Activated CD4-positive, CD25-positive, alpha-beta regulatory T cell treated with anti-CD3 and anti-CD28 coated beads, Interleukin-2, amount 50 U/mL, for 72 hours (primary cell): Measurements from ENCODE around the gene SLC35A2.

Experiments used
- DNase-seq: peaks from one replicate; pipeline ENCODE4 v3.0.0; 2021

SLC35A2 gene

GRCh38 chrX:48911412-48912182 lies at the start of gene SLC35A2:
TSS of gene SLC35A2 (minus strand) at chrX:48911646. CDS start at chrX:48911636, 10 bp downstream.
- peak; percentile 87 for DNase-seq

- DNase-seq = no peak
Measured at GRCh38 chrX:48960291-48960690, 48.8 kb upstream of the SLC35A2 start.

- DNase-seq = no peak
Measured at GRCh38 chrX:48958635-48959094, 47.2 kb upstream of the SLC35A2 start.

- peak; percentile 90 for DNase-seq
Measured at GRCh38 chrX:48957827-48958634, 46.6 kb upstream of the SLC35A2 start.

- DNase-seq = no peak
Measured at GRCh38 chrX:48957477-48957826, 46.0 kb upstream of the SLC35A2 start, which contains the start of gene OTUD5. TSS of gene OTUD5 (minus strand) at chrX:48957607. CDS start at chrX:48957570, 37 bp downstream.

- DNase-seq = peak; percentile 69
Measured at GRCh38 chrX:48956728-48957414, 45.4 kb upstream of the SLC35A2 start.

- DNase-seq = no peak
Measured at GRCh38 chrX:48948589-48948988, 37.1 kb upstream of the SLC35A2 start.

- DNase-seq = peak; percentile 65
Measured at GRCh38 chrX:48945517-48946348, 34.3 kb upstream of the SLC35A2 start.

- no peak for DNase-seq
Measured at GRCh38 chrX:48942895-48943294, 31.4 kb upstream of the SLC35A2 start.

- DNase-seq = no peak
Measured at GRCh38 chrX:48940404-48940955, 29.0 kb upstream of the SLC35A2 start.

GRCh38 chrX:48939524-48940228 lies 28.2 kb upstream of the SLC35A2 start:
- DNase-seq = no peak

GRCh38 chrX:48938721-48939425 lies 27.4 kb upstream of the SLC35A2 start:
- DNase-seq = peak; percentile 74

GRCh38 chrX:48937054-48937907 lies 25.8 kb upstream of the SLC35A2 start:
- peak; percentile 95 for DNase-seq

- no peak for DNase-seq
Measured at GRCh38 chrX:48936429-48937053, 25.1 kb upstream of the SLC35A2 start.

GRCh38 chrX:48935301-48935670 lies 23.8 kb upstream of the SLC35A2 start:
- no peak for DNase-seq

- DNase-seq = no peak
Measured at GRCh38 chrX:48934581-48935300, 23.3 kb upstream of the SLC35A2 start.

- DNase-seq = no peak
Measured at GRCh38 chrX:48933757-48934156, 22.3 kb upstream of the SLC35A2 start.

- no peak for DNase-seq
Measured at GRCh38 chrX:48927736-48928382, 16.4 kb upstream of the SLC35A2 start.
